B cell (primary cell): ENCODE results near the gene FKBP1A. TPM values are rescaled to one million over a fixed set of nuclear protein-coding genes. Genes with fewer than 3 reads are reported as not detected.

Experiments used
- ATAC-seq: fragments of 200-7000 bp; cut with Tn5 transposase; one replicate; pipeline ENCODE4 v1.10.0; 2021; ENCODE audit warnings: low read depth, mild to moderate bottlenecking, moderate number of reproducible peaks, moderate library complexity
- CTCF ChIA-PET: fragments of 350-600 bp; sonication (Branson Sonifier 250); formaldehyde crosslinking; loops from one replicate; lab custom pipeline; 2021; ENCODE audit warnings: antibody characterized with exemption, inconsistent platforms; lab: Charles Lee
- POLR2A ChIA-PET: fragments of 350-600 bp; sonication (Branson Sonifier 250); formaldehyde crosslinking; loops from one replicate; lab custom pipeline; 2021; ENCODE audit warnings: antibody characterized with exemption; lab: Charles Lee
- DNase-seq: peaks from one replicate; pipeline ENCODE4 v3.0.0; 2013
- H2AFZ ChIP-seq: 2 replicates; pipeline ENCODE4 v1.6.1; 2012; ENCODE audit warnings: mild to moderate bottlenecking, low read depth, low read length; ENCODE audit not compliant: insufficient read depth, poor library complexity, severe bottlenecking
- H3K27ac ChIP-seq, 2 donors: 1 replicate in 1 of 2; 2 replicates in 1 of 2; pipeline ENCODE4 v1.5.1; 2012 to 2013; ENCODE audit warnings: low read length in 2 of 2, mild to moderate bottlenecking in 2 of 2, moderate library complexity in 1 of 2
- H3K27me3 ChIP-seq, 4 experiments: fragments of 200-600 bp in 1 of 4; sonication (generic) in 1 of 4; replicated peaks in 1 of 4; 1 replicate in 2 of 4; 2 replicates in 2 of 4; pipeline versions ENCODE4 v1.6.1 to v1.7.0; 2013 to 2016; ENCODE audit warnings: low read length in 3 of 4, mild to moderate bottlenecking in 2 of 4, mixed read lengths in 1 of 4, moderate library complexity in 1 of 4; ENCODE audit not compliant: insufficient read depth in 4 of 4, control insufficient read depth in 3 of 4; ENCODE audit errors: control extremely low read depth in 1 of 4
- H3K36me3 ChIP-seq, 2 experiments: replicated peaks in 1 of 2; 1 replicate in 1 of 2; 2 replicates in 1 of 2; pipeline versions ENCODE4 v1.6.1 to v1.7.1; 2013; ENCODE audit warnings: low read length in 1 of 2; ENCODE audit not compliant: insufficient read depth in 2 of 2, control insufficient read depth in 1 of 2; ENCODE audit errors: control extremely low read depth in 1 of 2, extremely low read depth in 1 of 2
- H3K4me1 ChIP-seq, 2 donors: fragments of 200-600 bp in 1 of 2; sonication (generic) in 1 of 2; 1 replicate in 1 of 2; 2 replicates in 1 of 2; pipeline versions ENCODE4 v1.5.1 to v1.6.1; 2013 to 2017; ENCODE audit warnings: low read length in 2 of 2; ENCODE audit not compliant: control insufficient read depth in 2 of 2, insufficient read depth in 2 of 2
- H3K4me2 ChIP-seq: replicated peaks from 2 replicates; pipeline ENCODE3; 2012; ENCODE audit warnings: mild to moderate bottlenecking, low read depth, low read length; ENCODE audit not compliant: poor library complexity, severe bottlenecking
- H3K4me3 ChIP-seq, 5 experiments: fragments of 200-600 bp in 1 of 5; sonication (generic) in 1 of 5; 1 replicate in 3 of 5; 2 replicates in 2 of 5; pipeline versions ENCODE4 v1.5.1 to v1.7.0; 2011 to 2016; ENCODE audit warnings: low read length in 4 of 5, mild to moderate bottlenecking in 4 of 5, low read depth in 2 of 5, control low read depth in 1 of 5, moderate library complexity in 1 of 5; ENCODE audit not compliant: insufficient read depth in 1 of 5; ENCODE audit errors: control extremely low read depth in 1 of 5, extremely low read depth in 1 of 5
- H3K79me2 ChIP-seq: fragments of 200-600 bp; sonication (generic); one replicate; pipeline ENCODE4 v1.6.0; 2016; ENCODE audit warnings: low read length; ENCODE audit not compliant: control insufficient read depth, insufficient read depth
- H3K9ac ChIP-seq: fragments of 200-600 bp; sonication (generic); 2 replicates; pipeline ENCODE4 v1.6.1; 2017; ENCODE audit warnings: mild to moderate bottlenecking, low read length, moderate library complexity
- H3K9me3 ChIP-seq, 3 donors: one replicate each; pipeline versions ENCODE4 v1.6.1 to v1.7.1; 2013; ENCODE audit warnings: low read length in 2 of 3; ENCODE audit not compliant: control insufficient read depth in 2 of 3, insufficient read depth in 1 of 3; ENCODE audit errors: control extremely low read depth in 1 of 3
- H4K20me1 ChIP-seq: 2 replicates; pipeline ENCODE4 v1.6.0; 2012; ENCODE audit warnings: mild to moderate bottlenecking, low read length; ENCODE audit not compliant: insufficient read depth, control insufficient read depth, poor library complexity, severe bottlenecking
- H3K27ac Mint-ChIP-seq: one replicate; pipeline ENCODE4 v1.8.0; 2021; ENCODE audit warnings: mixed read lengths
- H3K27me3 Mint-ChIP-seq: one replicate; pipeline ENCODE4 v1.8.0; 2021; ENCODE audit warnings: mixed read lengths
- H3K4me1 Mint-ChIP-seq: one replicate; pipeline ENCODE4 v1.8.0; 2021; ENCODE audit warnings: mixed read lengths
- H3K4me3 Mint-ChIP-seq: one replicate; pipeline ENCODE4 v1.8.0; 2021; ENCODE audit warnings: mixed read lengths
- H3K9me3 Mint-ChIP-seq: one replicate; pipeline ENCODE4 v1.8.0; 2022; ENCODE audit warnings: mixed read lengths; ENCODE audit not compliant: insufficient read depth
- EZH2 ChIP-seq: IDR thresholded peaks from 2 replicates; pipeline ENCODE4 v1.6.1; 2012; ENCODE audit warnings: borderline replicate concordance, low read depth, mild to moderate bottlenecking, moderate library complexity, low read length; ENCODE audit not compliant: insufficient read depth, poor library complexity, severe bottlenecking
- WGBS: methylation state at CpG from one replicate; pipeline ENCODE4 v1.1.5; 2013; ENCODE audit warnings: missing lambda C conversion rate; ENCODE audit not compliant: insufficient coverage; 5-methylcytosine and 5-hydroxymethylcytosine counted together
- intact Hi-C: fragments of 100-400 bp; cut with micrococcal nuclease; formaldehyde crosslinking; loops from one replicate; pipeline ENCODE4 v1.10.0; 2022
- polyA plus RNA-seq: library from polyadenylated mRNA; depleted of rRNA; stranded (reverse); fragments of >200 nt; gene quantifications from 2 replicates; pipeline ENCODE4 v1.2.3, GENCODE V29; 2012
- total RNA-seq, 2 donors: library from RNA; stranded (reverse); fragments of 120-200 nt in 1 of 2; gene quantifications; 1 replicate in 1 of 2; 2 replicates in 1 of 2; pipeline versions ENCODE4 v1.2.3 to v1.2.4, GENCODE V29; 2013 to 2022
- TF ChIP-seq, protein P1 (sequence below): fragments of 200-600 bp; IDR thresholded peaks from one replicate; pipeline ENCODE4 v1.8.0; 2022; ENCODE audit warnings: antibody characterized with exemption, mild to moderate bottlenecking

The FKBP1A gene
- total and polyA plus RNA-seq, 2 donors (not counting 1 experiment from before 2014, with no cell fraction given) = 86.3 to 86.7 TPM

DNA sequence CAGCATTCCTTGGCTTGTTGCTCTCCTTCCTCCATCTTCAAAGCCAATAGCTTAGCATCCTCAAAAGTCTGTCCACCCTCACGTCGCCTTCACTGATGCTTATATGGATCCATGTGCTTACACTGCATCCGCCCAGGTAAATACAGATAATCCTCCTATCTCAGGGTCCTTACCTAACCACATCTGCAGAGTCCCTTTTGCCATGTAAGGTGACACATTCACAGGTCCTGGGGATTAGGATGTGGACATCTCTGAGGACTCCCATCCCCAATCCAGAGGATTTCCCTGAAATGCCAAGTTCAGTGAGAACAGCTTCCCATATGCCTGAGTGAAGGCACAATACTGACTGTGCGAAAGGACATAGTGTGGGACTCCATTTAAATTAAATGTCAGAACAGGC lies 25.4 kb downstream of the FKBP1A start:
- Histone ChIP-seq H2AFZ (no peak overlapping the region), H3K4me1 (peaks cover 4 to 5% of the 10 kb centered on the region in 2 donors), H3K27ac (no peak overlapping the region), H3K4me3 (no peak overlapping the region), H3K36me3 (peaks cover 2 to 45% of the 10 kb centered on the region in 2 experiments), H3K9me3 (no peaks in the 10 kb centered on the region), H3K27me3 (no peaks in the 10 kb centered on the region), H3K4me2 (no peak overlapping the region), H4K20me1 (peaks cover 47% of the 10 kb centered on the region), H3K79me2 (peaks cover 27% of the 10 kb centered on the region), H3K9ac (no peak overlapping the region)
- intact Hi-C loops = no loop called here
- ATAC-seq = no peak
- TF ChIP-seq, protein P1, sequence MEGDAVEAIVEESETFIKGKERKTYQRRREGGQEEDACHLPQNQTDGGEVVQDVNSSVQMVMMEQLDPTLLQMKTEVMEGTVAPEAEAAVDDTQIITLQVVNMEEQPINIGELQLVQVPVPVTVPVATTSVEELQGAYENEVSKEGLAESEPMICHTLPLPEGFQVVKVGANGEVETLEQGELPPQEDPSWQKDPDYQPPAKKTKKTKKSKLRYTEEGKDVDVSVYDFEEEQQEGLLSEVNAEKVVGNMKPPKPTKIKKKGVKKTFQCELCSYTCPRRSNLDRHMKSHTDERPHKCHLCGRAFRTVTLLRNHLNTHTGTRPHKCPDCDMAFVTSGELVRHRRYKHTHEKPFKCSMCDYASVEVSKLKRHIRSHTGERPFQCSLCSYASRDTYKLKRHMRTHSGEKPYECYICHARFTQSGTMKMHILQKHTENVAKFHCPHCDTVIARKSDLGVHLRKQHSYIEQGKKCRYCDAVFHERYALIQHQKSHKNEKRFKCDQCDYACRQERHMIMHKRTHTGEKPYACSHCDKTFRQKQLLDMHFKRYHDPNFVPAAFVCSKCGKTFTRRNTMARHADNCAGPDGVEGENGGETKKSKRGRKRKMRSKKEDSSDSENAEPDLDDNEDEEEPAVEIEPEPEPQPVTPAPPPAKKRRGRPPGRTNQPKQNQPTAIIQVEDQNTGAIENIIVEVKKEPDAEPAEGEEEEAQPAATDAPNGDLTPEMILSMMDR = no peak
- TF ChIP-seq EZH2 = no peak
- peaks cover 21% of the 10 kb centered on the region for H3K4me1 Mint-ChIP-seq
- POLR2A ChIA-PET = no interaction called here
- no peak overlapping the region for H3K27ac Mint-ChIP-seq
- DNase-seq = no peak
- no peaks in the 10 kb centered on the region for H3K27me3 Mint-ChIP-seq
- no peaks in the 10 kb centered on the region for H3K9me3 Mint-ChIP-seq
- no peak overlapping the region for H3K4me3 Mint-ChIP-seq
- CTCF ChIA-PET = no interaction called here
- WGBS = no CpG with 5 or more reads among the region's 4 CpGs

DNA sequence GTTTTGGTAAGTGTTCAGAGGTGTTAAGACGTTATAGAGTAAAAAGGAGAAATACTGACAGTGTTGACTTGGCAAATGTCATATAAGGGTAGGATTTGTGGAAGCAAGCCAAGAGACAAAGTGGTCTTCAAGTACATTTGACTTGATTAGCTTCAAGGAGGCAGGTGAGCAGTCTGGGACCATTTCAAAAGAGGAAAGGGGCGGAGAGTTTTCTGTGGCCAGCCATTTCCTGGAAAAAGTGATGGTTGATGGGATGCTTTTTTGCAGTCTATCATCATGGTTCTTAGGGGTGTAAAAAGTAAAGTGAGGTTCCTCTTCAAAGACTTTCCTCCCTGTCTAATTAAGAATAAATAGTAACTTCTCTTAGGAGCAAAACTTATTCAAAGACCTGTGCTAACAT lies 28.7 kb downstream of the FKBP1A start:
- Histone ChIP-seq H3K79me2 (peaks cover 9% of the 10 kb centered on the region), H3K36me3 (peaks cover 8 to 29% of the 10 kb centered on the region in 2 experiments), H4K20me1 (peaks cover 23% of the 10 kb centered on the region), H3K4me2 (no peak overlapping the region), H2AFZ (no peak overlapping the region), H3K4me1 (peaks cover 4 to 5% of the 10 kb centered on the region in 2 donors), H3K9ac (no peak overlapping the region), H3K27ac (no peak overlapping the region), H3K4me3 (no peak overlapping the region), H3K27me3 (no peaks in the 10 kb centered on the region), H3K9me3 (no peaks in the 10 kb centered on the region)
- H3K4me3 Mint-ChIP-seq = no peak overlapping the region
- 48% methylated on average over 2 of the region's 2 CpGs for WGBS
- no peak for ATAC-seq
- DNase-seq = no peak
- POLR2A ChIA-PET = no interaction called here
- CTCF ChIA-PET = no interaction called here
- H3K27ac Mint-ChIP-seq = peak overlapping the region; percentile 22
- intact Hi-C loops = no loop called here
- peaks cover 21% of the 10 kb centered on the region for H3K4me1 Mint-ChIP-seq
- H3K27me3 Mint-ChIP-seq = no peaks in the 10 kb centered on the region
- TF ChIP-seq EZH2 = no peak
- TF ChIP-seq, protein P1 = no peak
- H3K9me3 Mint-ChIP-seq = no peaks in the 10 kb centered on the region
